ENCODE results near the gene GBX1. TPM values are rescaled to one million over a fixed set of nuclear protein-coding genes. Genes with fewer than 3 reads are reported as not detected.

The GBX1 gene
- total and polyA plus RNA-seq, 2 donors (not counting 3 experiments of a cell fraction or from before 2014, with no cell fraction given), result not detected

DNA sequence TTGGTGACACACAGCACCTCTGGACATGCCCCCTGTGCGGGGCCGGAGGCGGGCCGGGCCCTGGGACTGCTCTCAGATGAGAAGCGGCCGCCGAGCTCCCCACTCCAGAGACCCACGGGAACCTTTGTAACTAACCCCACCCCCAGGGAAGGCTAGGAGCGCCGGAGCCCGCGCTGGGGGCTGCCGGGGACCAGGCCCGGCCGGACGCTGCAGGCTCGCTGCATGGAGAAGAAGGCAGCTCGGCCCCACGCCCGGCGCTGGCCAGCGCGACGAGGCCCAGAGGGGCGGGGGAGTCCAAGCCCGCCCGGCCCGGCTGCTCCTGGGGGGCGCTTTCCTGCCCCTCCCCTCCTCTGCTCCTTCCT is 44.7 kb downstream of the GBX1 start:
- H3K4me2 ChIP-seq (ENCODE audit: insufficient read depth, low read length), result no peak overlapping the region
- no peak overlapping the region for H3K4me3 ChIP-seq (replicated peaks in 1 of 3; ENCODE audit: insufficient read depth in 1 of 3, low read depth in 1 of 3, low read length in 3 of 3)
- peaks cover 12 to 63% of the 10 kb centered on the region in 2 experiments for H3K36me3 ChIP-seq (ENCODE audit: control insufficient read depth in 2 of 2, extremely low read depth in 1 of 2, insufficient read depth in 2 of 2, low read length in 2 of 2)
- no TSS peak for BruUV-seq (replicated peaks)
- H3K27ac ChIP-seq (ENCODE audit: insufficient read depth, low read depth, low read length), result no peak overlapping the region
- no peak overlapping the region for H3K9ac ChIP-seq (replicated peaks; ENCODE audit: extremely low read depth, insufficient read depth, low read length)
- H2AFZ ChIP-seq (ENCODE audit: low read depth, low read length), result no peak overlapping the region
- H3K79me2 ChIP-seq (ENCODE audit: control insufficient read depth, insufficient read depth, low read length), result peaks cover under 1% of the 10 kb centered on the region
- peaks cover 2% of the 10 kb centered on the region for H4K20me1 ChIP-seq (replicated peaks; ENCODE audit: control insufficient read depth, extremely low read depth, insufficient read depth, low read length)
- intact Hi-C loops (cut with micrococcal nuclease), result no loop called here
- DNase-seq (ENCODE audit: low read depth, low spot score), result no peak
- H3K9me1 ChIP-seq (replicated peaks; ENCODE audit: control insufficient read depth, extremely low read depth, insufficient read depth, low read length), result no peaks in the 10 kb centered on the region
- no peak for FAIRE-seq
- no peaks in the 10 kb centered on the region for H3K9me3 ChIP-seq (replicated peaks; ENCODE audit: control insufficient read depth, insufficient read depth, low read length)
- H3K27me3 ChIP-seq (ENCODE audit: control insufficient read depth in 2 of 2, insufficient read depth in 2 of 2, low read length in 2 of 2), result no peaks in the 10 kb centered on the region
- H3K4me1 ChIP-seq (ENCODE audit: control insufficient read depth, extremely low read depth, insufficient read depth, low read length), result peaks cover 6% of the 10 kb centered on the region
- POLR2A ChIA-PET, result no interaction called here
- no peak for TF ChIP-seq MYC (IDR thresholded peaks at IDR 0.05; ENCODE audit: low read depth, low read length)
- TF ChIP-seq POLR2AphosphoS5 (IDR thresholded peaks at IDR 0.05; ENCODE audit: insufficient read depth, low read depth, low read length), result no peak
- no peak for TF ChIP-seq MAX (IDR thresholded peaks at IDR 0.05; ENCODE audit: insufficient read depth, insufficient read length)
- no peak for TF ChIP-seq EZH2 (IDR thresholded peaks at IDR 0.05; ENCODE audit: borderline replicate concordance, low read depth, low read length, severe bottlenecking)
- TF ChIP-seq CTCF (IDR thresholded peaks at IDR 0.05; ENCODE audit: extremely low read depth in 1 of 2, insufficient read depth in 1 of 2, low read depth in 1 of 2, low read length in 2 of 2), result no peak
- no peak for TF ChIP-seq FOS (IDR thresholded peaks at IDR 0.05; ENCODE audit: borderline replicate concordance, insufficient read depth, low read length)
- no peak for TF ChIP-seq POLR2A (IDR thresholded peaks at IDR 0.05; ENCODE audit: low read depth, low read length)
- no peak for TF ChIP-seq JUN (IDR thresholded peaks at IDR 0.05; ENCODE audit: borderline replicate concordance, insufficient read depth, insufficient read length, low read depth)
- no peak for TF ChIP-seq GATA2 (IDR thresholded peaks at IDR 0.05; ENCODE audit: insufficient read depth, insufficient read length, low read depth, low read length)
- dilution Hi-C loops (cut with MboI; ENCODE audit: extremely low pct_ligation_motif_present, low sequenced_read_pairs), result no loop called here
- CTCF ChIA-PET, result interaction anchor here (1.8 kb wide), 1 partner anchor 19 kb away, joined by 14 read pairs; no protein-coding TSS in a partner anchor

All from endothelial cell of umbilical vein (primary cell).